Heart left ventricle (tissue), 13 donors: Measurements from ENCODE around the gene PIP4K2A.

Source experiments
- CTCF ChIP-seq, 12 donors: fragments of 200-600 bp; sonication (generic) in 4 of 12; IDR thresholded peaks; one replicate each; pipeline versions ENCODE4 v1.5.0 to v1.8.0; 2018 to 2022; ENCODE audit warnings: antibody characterized with exemption in 12 of 12, mild to moderate bottlenecking in 5 of 12
- POLR2A ChIP-seq, 2 donors: fragments of 450-650 bp; IDR thresholded peaks; one replicate each; pipeline ENCODE4 v1.6.1; 2017; ENCODE audit warnings: antibody characterized with exemption in 2 of 2, mild to moderate bottlenecking in 2 of 2, moderate library complexity in 2 of 2
- donor health status: ischemic (EF 13 %, LVEDD 7.1; RV severe dilation, severe dysfunction).
- donor health status: DM: no; HTN: yes; CAD: no.
- donor health status: DM: no; HTN: no; CAD: no.
- donor health status: ischemic (EF 25% LVEDD 6.9; RV normal size, moderate dysfunction).
- donor health status: ischemic (EF 25% LVEDD 5.7; RV mildly dilated, moderate dysfunction).
- donor health status: ischemic (EF 35%, LVEDD 5.7; RV mildly dilated, moderate dysfunction).
- donor health status: nonischemic (EF 11% LVEDD 7.7; RV severe dilation, severe dysfunction).
- donor health status: DM: yes; HTN: yes; CAD: no.
- donor health status: PGD.
- donor health status: ischemic (EF 29% LVEDD 5.4; RV normal size, mild dysfunction).
- donor health status: nonischemic (EF 23%, LVEDD 6.1; RV moderate dilation, normal function).

- TF ChIP-seq CTCF (IDR thresholded peaks at IDR 0.05) (no peak), POLR2A (IDR thresholded peaks at IDR 0.05) (no peak)
Measured at GRCh38 chr10:22700489-22700888, 13.9 kb downstream of the PIP4K2A start.
